Measurements from ENCODE around the gene ACP1.
"Not testable (repeated sequence)": the region's sequence is repeated elsewhere in the genome, so short reads cannot be mapped to it uniquely, and the experiment has no call there.

Gene ACP1

DNA sequence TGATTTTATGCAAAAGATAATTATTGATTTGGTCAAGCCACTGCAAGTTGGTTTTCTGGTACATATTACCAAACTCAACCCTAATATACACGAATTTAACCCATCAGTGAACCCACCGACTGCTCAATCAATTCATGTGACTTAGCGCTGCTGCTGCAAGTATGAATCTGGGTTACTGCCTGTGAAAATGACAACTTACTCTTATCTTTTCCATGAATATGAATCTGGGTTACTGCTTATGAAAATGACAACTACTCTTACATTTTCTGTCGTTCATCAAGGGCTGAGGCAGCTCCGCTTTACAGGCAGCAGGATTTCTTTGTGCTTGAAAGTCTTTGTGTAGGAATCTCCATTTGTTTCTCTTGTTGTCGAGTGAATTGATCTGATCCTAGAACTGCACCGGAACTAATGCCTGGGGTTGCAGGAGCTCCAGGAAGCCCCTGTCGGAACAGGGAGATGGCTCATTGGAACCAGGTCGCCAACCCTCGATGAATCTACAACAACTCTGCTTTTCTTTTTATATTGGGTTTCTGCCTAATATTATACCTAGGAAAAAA is 45.3 kb downstream of the ACP1 start:
- TF ChIP-seq, protein P1, sequence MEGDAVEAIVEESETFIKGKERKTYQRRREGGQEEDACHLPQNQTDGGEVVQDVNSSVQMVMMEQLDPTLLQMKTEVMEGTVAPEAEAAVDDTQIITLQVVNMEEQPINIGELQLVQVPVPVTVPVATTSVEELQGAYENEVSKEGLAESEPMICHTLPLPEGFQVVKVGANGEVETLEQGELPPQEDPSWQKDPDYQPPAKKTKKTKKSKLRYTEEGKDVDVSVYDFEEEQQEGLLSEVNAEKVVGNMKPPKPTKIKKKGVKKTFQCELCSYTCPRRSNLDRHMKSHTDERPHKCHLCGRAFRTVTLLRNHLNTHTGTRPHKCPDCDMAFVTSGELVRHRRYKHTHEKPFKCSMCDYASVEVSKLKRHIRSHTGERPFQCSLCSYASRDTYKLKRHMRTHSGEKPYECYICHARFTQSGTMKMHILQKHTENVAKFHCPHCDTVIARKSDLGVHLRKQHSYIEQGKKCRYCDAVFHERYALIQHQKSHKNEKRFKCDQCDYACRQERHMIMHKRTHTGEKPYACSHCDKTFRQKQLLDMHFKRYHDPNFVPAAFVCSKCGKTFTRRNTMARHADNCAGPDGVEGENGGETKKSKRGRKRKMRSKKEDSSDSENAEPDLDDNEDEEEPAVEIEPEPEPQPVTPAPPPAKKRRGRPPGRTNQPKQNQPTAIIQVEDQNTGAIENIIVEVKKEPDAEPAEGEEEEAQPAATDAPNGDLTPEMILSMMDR (IDR thresholded peaks at IDR 0.05; ENCODE audit: low read depth, low read length) = no peak

DNA sequence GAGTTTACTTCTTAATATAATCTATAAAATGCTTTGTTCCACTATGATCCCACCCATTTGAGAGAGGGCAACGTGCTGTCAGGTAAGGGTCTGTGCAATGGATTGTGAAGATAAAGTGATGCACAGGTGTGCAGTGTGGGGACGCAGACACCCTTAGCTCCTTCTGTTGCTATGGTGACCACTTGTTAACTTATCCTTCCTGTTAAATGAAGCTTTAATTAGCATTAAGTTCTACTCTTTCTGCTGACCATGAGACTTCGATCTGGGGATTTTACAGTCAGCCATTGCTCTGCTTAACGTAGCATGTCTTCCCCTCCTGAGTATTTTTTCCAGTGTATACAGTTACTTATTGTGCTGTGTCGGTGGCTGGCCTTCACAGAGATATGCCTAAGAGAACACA is 46.2 kb downstream of the ACP1 start:
- no peak overlapping the region for H3K4me3 ChIP-seq (ENCODE audit: low read depth, low read length)
- TF ChIP-seq, protein P1 (IDR thresholded peaks at IDR 0.05; ENCODE audit: low read depth, low read length) = no peak

More for the DNA sequence above, 45.3 kb downstream of the ACP1 start:
- H3K4me3 ChIP-seq (ENCODE audit: low read depth, low read length) = no peak overlapping the region

DNA sequence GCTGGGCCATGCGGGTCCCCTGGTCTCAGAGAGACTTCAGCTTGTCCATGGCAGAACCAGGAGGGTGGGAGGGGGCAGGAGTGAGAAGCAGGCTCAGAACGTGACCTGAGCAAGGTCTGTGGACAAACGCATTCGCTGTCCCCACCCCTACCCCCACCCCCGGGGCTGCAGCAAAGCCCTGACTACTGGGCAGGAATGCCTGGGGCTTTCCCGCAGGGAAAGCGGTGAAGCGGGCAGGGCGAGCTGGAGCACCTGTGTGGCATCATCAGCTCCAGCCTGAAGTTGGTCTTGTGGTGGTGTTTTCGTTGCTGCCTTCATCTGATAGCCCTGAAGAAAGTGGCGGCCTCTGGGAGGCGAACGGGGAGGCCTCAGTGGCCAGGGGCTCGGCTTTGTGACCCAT is 49.2 kb downstream of the ACP1 start:
- no peak overlapping the region for H3K4me3 ChIP-seq (ENCODE audit: low read depth, low read length)
- TF ChIP-seq, protein P1 (IDR thresholded peaks at IDR 0.05; ENCODE audit: low read depth, low read length) = no peak

DNA sequence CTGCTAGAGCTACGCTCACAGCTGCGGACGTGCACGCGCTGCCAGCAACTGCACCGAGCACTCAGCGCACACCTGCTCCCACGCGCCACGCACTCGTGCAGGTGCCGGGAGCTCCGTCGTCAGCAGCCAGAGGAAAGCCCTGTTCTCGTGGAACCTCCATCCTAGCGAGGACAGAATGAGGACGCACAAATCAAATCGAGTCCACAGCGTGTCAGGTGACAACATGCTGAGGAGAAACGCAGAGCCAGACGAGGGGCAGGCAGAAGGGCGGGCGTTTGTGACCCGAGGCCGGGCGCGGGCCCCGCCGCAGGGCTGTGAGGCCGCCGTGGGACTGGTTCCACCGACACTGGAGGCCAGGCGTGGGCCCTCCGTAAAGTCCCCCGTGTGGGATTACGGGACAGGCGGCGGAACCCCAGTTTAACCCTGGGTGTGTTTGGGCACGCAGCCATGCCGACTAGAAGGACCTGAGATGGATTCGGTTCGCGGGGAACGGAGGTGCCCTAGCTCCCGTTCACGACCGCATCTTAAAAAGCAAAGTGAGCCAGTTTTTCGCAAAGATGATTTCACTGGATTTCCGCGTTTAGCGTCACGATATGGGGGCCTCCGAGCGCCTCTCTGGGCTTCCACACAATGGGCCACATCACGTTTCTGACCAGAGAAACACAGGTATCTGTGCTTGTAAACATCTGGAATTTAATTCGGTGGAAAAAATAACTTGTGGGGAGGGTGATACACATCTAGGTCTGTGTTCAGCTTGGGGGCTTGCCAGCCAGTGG is 50.0 kb downstream of the ACP1 start:
- no peak overlapping the region for H3K4me3 ChIP-seq (ENCODE audit: low read depth, low read length)
- TF ChIP-seq, protein P1 (IDR thresholded peaks at IDR 0.05; ENCODE audit: low read depth, low read length) = no peak

DNA sequence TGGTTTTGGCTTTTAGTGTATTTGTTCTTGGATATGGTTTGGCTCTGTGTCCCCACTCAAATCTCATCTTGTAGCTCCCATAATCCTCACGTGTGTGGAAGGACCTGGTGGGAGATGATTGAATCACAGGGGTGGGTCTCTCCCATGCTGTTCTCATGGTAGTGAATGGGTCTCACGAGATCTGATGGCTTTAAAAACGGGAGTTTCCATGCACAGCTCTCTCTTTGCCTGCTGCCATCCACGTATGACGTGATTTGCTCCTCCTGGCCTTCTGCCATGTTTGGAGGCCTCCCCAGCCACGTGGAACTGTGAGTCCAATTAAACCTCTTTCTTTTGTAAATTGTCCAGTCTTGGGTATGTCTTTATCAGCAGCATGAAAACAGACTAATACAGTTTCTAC is 51.2 kb downstream of the ACP1 start:
- H3K4me3 ChIP-seq (ENCODE audit: low read depth, low read length) = not testable (repeated sequence)

DNA sequence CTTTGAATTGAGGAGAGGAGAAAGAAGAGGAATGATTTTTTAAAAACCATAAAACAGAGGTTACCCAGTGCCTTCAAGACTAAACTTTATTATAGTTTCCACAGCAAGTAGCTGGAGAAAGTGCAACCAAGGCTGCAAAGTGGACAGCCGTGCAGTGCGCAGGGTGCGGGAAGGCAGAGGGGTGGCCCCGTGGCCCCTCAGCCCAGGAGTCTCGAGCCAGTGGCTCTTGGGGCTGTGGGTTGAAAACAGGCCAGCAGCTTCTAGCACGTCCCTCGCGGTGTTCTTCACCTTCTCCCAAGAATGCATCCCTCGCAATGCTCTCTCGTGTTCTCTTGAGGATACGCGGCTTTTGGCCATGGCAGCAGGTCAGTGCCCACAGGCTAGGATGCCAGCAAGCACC is 51.6 kb downstream of the ACP1 start:
- TF ChIP-seq, protein P1 (IDR thresholded peaks at IDR 0.05; ENCODE audit: low read depth, low read length) = no peak
- H3K4me3 ChIP-seq (ENCODE audit: low read depth, low read length) = no peak overlapping the region

DNA sequence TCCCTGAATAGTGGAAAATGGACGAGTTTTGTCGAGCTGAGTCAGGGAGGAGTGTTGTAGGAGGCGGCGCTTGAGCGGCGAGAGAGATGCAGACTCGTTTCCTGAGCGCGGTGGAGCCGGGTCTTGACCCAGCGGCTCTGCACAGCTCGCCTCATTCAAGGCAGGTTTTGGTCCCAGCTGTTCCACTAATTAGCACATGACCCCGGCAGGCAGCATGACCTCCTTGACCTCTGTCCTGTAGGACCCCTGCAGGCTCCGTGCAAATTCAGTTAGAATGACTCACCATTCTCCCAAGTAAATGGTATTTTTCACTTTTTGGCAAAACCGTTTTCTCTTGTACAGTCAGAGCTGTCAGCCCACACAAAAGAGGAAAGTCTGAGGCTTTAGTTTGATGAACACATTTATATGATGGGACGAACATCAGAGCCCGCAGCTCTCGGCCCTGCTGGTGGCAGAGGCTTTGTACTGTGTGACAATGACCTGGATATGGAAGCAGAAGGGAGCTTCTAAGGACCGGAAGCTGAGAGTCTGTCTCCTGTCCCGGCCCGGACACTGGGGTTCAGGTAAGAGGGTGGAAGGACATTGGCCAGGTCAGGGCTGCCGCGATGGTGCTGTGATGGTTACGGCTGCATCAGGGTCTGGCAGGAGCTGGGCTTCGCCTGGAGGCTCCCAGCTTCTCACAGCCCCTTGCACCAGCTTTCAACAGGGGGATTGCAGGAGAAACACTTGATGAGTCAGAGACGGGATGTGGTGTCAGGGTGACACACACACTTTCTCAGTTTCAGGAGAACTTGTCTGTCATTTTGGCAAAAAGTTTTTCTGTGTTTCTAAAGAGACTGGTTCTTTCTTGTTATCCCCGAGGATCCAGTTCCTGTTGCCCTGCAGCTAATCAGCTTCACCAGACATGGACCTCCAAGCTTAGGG is 53.0 kb downstream of the ACP1 start:
- TF ChIP-seq, protein P1 (IDR thresholded peaks at IDR 0.05; ENCODE audit: low read depth, low read length) = no peak
- H3K4me3 ChIP-seq (ENCODE audit: low read depth, low read length) = no peak overlapping the region

Data from WI38 (cell line).